Calu3 (cell line): Measurements from ENCODE around the gene ZC3H11A. TPM values are rescaled to one million over a fixed set of nuclear protein-coding genes. Genes with fewer than 3 reads are reported as not detected.

ENCODE experiments used
- BruUV-seq: library from RNA; stranded (reverse); fragments of 400-500 nt; replicated peaks from 2 replicates; lab custom pipeline; 2021; lab: Mats Ljungman, UMichigan
- CTCF ChIA-PET: fragments of 300-600 bp; sonication (Branson Sonifier 250); formaldehyde crosslinking; loops from one replicate; lab custom pipeline; 2022; ENCODE audit warnings: antibody characterized with exemption; lab: Charles Lee
- DNase-seq: peaks from one replicate; pipeline ENCODE4 v3.0.0; 2022
- H3K27ac Mint-ChIP-seq: one replicate; pipeline ENCODE4 v1.8.0; 2022; ENCODE audit warnings: mixed read lengths; ENCODE audit not compliant: unreplicated experiment
- H3K27me3 Mint-ChIP-seq: one replicate; pipeline ENCODE4 v1.8.0; 2022; ENCODE audit warnings: mixed read lengths; ENCODE audit not compliant: unreplicated experiment
- H3K36me3 Mint-ChIP-seq: one replicate; pipeline ENCODE4 v1.8.0; 2022; ENCODE audit warnings: mild to moderate bottlenecking, moderate library complexity, mixed read lengths; ENCODE audit not compliant: insufficient read depth, unreplicated experiment
- H3K4me1 Mint-ChIP-seq: one replicate; pipeline ENCODE4 v1.8.0; 2022; ENCODE audit warnings: mild to moderate bottlenecking, low read depth, mixed read lengths; ENCODE audit not compliant: unreplicated experiment
- H3K4me3 Mint-ChIP-seq: one replicate; pipeline ENCODE4 v1.8.0; 2022; ENCODE audit warnings: mild to moderate bottlenecking, low read depth, moderate library complexity, mixed read lengths; ENCODE audit not compliant: unreplicated experiment
- H3K9me3 Mint-ChIP-seq: one replicate; pipeline ENCODE4 v1.8.0; 2022; ENCODE audit warnings: low read depth, mixed read lengths; ENCODE audit not compliant: unreplicated experiment
- intact Hi-C: fragments of 100-400 bp; cut with micrococcal nuclease; formaldehyde crosslinking; loops from one replicate; pipeline ENCODE4 v1.10.0; 2022; ENCODE audit not compliant: unreplicated experiment
- total RNA-seq: library from RNA; stranded (reverse); gene quantifications from 2 replicates; pipeline ENCODE4 v1.2.3, GENCODE V29; 2022
- TF ChIP-seq, protein P1 (sequence below): fragments of 200-600 bp; IDR thresholded peaks from one replicate; pipeline ENCODE4 v1.8.0; 2022; ENCODE audit warnings: antibody characterized with exemption; ENCODE audit not compliant: unreplicated experiment

Gene ZC3H11A
- total RNA-seq, 1 experiment from 2014 or later: 113 TPM

DNA sequence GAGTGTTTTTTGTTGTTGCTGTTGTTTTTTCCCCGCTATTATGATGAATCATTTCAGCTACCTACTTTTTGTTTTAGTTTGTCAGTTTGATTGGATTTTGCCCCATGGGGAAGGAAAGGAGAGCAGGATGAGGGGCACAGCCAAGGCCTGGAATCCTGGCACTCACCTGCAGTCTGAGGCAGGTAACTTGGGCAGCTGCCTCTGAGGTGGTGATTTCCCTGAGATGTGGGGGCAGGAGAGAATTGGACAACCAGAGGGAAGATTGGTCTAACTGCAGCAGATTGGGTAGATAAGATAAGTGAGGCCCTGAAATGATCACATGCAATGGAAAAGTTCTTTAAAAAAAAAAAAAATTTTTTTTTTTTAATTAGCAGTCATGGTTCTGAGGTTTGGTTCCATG, 31.9 kb upstream of the ZC3H11A start:
- TF ChIP-seq, protein P1, sequence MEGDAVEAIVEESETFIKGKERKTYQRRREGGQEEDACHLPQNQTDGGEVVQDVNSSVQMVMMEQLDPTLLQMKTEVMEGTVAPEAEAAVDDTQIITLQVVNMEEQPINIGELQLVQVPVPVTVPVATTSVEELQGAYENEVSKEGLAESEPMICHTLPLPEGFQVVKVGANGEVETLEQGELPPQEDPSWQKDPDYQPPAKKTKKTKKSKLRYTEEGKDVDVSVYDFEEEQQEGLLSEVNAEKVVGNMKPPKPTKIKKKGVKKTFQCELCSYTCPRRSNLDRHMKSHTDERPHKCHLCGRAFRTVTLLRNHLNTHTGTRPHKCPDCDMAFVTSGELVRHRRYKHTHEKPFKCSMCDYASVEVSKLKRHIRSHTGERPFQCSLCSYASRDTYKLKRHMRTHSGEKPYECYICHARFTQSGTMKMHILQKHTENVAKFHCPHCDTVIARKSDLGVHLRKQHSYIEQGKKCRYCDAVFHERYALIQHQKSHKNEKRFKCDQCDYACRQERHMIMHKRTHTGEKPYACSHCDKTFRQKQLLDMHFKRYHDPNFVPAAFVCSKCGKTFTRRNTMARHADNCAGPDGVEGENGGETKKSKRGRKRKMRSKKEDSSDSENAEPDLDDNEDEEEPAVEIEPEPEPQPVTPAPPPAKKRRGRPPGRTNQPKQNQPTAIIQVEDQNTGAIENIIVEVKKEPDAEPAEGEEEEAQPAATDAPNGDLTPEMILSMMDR: no peak
- intact Hi-C loops: no loop called here
- Mint-ChIP-seq H3K4me3 (no peak overlapping the region), H3K27ac (no peak overlapping the region), H3K4me1 (peaks cover 7% of the 10 kb centered on the region), H3K36me3 (no peaks in the 10 kb centered on the region), H3K27me3 (peaks cover 16% of the 10 kb centered on the region), H3K9me3 (no peaks in the 10 kb centered on the region)
- no peak for DNase-seq
- no TSS peak for BruUV-seq
- CTCF ChIA-PET: interaction anchor here (0.7 kb wide), 2 partner anchors 15 to 18 kb away, joined by 3 to 4 read pairs; no protein-coding TSS in a partner anchor

- Mint-ChIP-seq H3K4me1 (peaks cover 15% of the 10 kb centered on the region), H3K27me3 (peaks cover 16% of the 10 kb centered on the region), H3K9me3 (no peaks in the 10 kb centered on the region), H3K36me3 (no peaks in the 10 kb centered on the region), H3K27ac (no peak overlapping the region), H3K4me3 (no peak overlapping the region)
- TF ChIP-seq, protein P1: no peak
- BruUV-seq: no TSS peak
- DNase-seq: no peak
- intact Hi-C loops: loop anchor here (1.0 kb wide), 1 partner anchor 15 kb away; no protein-coding TSS in a partner anchor
- CTCF ChIA-PET: interaction anchor here (0.7 kb wide), 1 partner anchor 14 kb away, joined by 4 read pairs; no protein-coding TSS in a partner anchor
Measured at GRCh38 chr1:203764105-203765028, 31.1 kb upstream of the ZC3H11A start.

DNA sequence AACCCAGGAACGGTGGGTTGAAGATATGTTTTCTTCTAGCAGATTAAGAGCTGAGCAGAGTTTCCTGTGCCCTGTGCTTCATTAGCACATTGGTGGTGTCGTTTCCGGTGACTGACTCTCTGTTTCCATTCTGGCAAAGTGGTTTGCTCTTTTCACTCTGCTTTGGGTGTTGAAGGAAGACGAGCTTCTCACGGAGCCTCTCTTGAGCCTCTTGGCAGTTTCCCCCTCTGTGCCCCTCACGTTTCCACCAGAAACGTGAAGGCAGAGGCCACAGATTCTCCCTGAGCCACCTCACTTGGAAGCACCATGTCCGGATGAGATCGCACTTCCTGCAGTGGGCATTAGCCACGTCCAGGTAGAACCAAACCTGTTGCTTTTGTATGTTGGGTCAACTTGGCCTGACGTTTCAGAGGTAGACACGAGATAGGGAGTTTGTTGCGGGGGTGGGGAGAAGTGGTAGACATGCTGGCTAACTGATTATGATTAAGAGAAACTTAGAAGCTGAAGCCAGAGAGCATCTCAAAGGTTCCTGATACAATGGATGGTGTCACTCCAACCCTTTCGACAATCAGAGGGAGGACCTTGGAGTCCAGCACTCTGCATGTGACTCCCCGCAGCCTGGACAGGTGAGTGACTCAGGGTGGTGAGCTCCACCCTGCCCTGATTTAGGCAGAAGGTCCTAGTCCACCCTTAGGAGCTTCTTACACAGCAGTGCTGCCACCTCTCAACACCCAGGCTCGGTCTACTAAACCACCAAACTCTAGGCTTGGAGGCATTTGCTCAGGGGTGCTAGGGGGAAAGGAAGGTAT, 30.2 kb upstream of the ZC3H11A start, which contains the start of gene LAX1:
Gene LAX1, plus strand, starts transcription at position 155 of the 809 bp plus-strand sequence. Its CDS starts 383 bp downstream, at position 538.
- CTCF ChIA-PET: no interaction called here
- no peak for DNase-seq
- TF ChIP-seq, protein P1: no peak
- Mint-ChIP-seq H3K4me3 (no peak within 1 kb of the TSS), H3K27ac (no peak within 1 kb of the TSS), H3K27me3 (peaks cover 23% of the 10 kb centered on the region), H3K9me3 (no peaks in the 10 kb centered on the region), H3K4me1 (peaks cover 22% of the 10 kb centered on the region), H3K36me3 (no peaks in the 10 kb centered on the region)
- BruUV-seq: no TSS peak
- intact Hi-C loops: loop anchor here (1.0 kb wide), 1 partner anchor 16 kb away; no protein-coding TSS in a partner anchor

- TF ChIP-seq, protein P1: no peak
- H3K4me3 Mint-ChIP-seq: peak overlapping the region; percentile 43
- no peak for DNase-seq
- no TSS peak for BruUV-seq
- CTCF ChIA-PET: interaction anchor here (0.6 kb wide), 1 partner anchor 21 kb away, joined by 4 read pairs; no protein-coding TSS in a partner anchor
- peaks cover 41% of the 10 kb centered on the region for H3K27me3 Mint-ChIP-seq
- H3K9me3 Mint-ChIP-seq: no peaks in the 10 kb centered on the region
- intact Hi-C loops: no loop called here
- H3K4me1 Mint-ChIP-seq: peaks cover 23% of the 10 kb centered on the region
- peak overlapping the region; percentile 22 for H3K27ac Mint-ChIP-seq
- H3K36me3 Mint-ChIP-seq: no peaks in the 10 kb centered on the region
Measured at GRCh38 chr1:203768256-203768655, 27.2 kb upstream of the ZC3H11A start.
